ENCODE data around the gene AGXT. TPM values are rescaled to one million over a fixed set of nuclear protein-coding genes. Genes with fewer than 3 reads are reported as not detected.
A peak's percentile ranks its signal among the peaks of the same experiment; 100 is the strongest.

The AGXT gene
- total and polyA plus RNA-seq, 8 donors, result not detected

DNA sequence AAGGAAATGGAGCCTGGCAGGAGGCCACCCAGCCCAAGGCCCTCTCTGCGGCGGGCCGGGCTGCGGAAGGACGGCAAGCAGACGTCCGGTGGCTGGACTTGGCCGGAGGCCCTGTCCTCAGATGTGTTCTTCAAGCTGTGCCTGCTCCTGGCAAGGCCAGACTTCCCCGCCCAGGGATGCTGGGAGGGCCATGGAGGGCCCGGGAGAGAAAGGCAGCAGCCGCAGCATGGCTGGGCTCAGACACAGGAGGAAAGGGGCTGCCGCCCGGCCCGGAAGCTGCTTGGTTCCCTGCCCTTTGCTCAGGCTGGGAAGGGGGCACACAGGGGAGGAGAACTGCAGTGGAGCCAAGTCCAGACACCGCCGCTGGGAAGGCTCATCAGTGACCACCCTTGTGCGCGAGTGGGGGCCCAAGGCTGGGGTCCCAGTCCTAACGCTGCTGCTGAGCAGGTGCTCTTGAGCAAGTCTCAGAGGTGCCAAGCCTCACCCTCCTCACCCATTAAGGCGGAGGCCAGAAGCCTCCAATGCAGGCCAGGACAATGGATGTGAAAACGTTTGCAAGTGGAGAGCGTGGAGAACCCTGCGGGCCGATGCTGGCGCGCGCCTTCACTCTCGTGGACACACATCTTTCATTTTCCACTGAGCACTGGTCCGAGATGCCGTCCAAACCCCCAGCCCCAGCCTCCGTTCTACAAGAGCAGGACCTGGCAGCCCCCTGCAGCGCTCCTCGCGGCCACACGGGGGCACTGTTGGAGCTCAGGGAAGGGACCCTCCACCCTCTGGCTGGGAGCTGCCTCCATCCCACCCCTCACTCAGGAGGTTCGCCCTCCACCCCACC, 45.4 kb downstream of the AGXT start:
- TF ChIP-seq POLR2A (IDR thresholded peaks at IDR 0.05), result no peak
- no peak for TF ChIP-seq EP300 (IDR thresholded peaks at IDR 0.05)
- TF ChIP-seq, protein P1, sequence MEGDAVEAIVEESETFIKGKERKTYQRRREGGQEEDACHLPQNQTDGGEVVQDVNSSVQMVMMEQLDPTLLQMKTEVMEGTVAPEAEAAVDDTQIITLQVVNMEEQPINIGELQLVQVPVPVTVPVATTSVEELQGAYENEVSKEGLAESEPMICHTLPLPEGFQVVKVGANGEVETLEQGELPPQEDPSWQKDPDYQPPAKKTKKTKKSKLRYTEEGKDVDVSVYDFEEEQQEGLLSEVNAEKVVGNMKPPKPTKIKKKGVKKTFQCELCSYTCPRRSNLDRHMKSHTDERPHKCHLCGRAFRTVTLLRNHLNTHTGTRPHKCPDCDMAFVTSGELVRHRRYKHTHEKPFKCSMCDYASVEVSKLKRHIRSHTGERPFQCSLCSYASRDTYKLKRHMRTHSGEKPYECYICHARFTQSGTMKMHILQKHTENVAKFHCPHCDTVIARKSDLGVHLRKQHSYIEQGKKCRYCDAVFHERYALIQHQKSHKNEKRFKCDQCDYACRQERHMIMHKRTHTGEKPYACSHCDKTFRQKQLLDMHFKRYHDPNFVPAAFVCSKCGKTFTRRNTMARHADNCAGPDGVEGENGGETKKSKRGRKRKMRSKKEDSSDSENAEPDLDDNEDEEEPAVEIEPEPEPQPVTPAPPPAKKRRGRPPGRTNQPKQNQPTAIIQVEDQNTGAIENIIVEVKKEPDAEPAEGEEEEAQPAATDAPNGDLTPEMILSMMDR (IDR thresholded peaks at IDR 0.05), result peak in 5 of 7 experiments; percentile 59 to 92 (median 78)
- intact Hi-C loops (cut with DNase I; ENCODE audit: low total_unique reads), result no loop called here

GRCh38 chr2:240914645-240915525, 46.3 kb downstream of the AGXT start:
- DNase-seq, result no peak
- Histone ChIP-seq H3K9me3 (no peaks in the 10 kb centered on the region), H3K4me3 (no peak overlapping the region), H3K36me3 (no peaks in the 10 kb centered on the region), H3K27me3 (peaks cover 0 to 62% (median 27%) of the 10 kb centered on the region in 3 donors), H3K4me1 (peaks cover 18 to 51% (median 40%) of the 10 kb centered on the region in 4 donors), H3K27ac (no peak overlapping the region)
- intact Hi-C loops (cut with DNase I; ENCODE audit: low total_unique reads), result no loop called here
- TF ChIP-seq EP300 (IDR thresholded peaks at IDR 0.05), result no peak
- no peak for TF ChIP-seq POLR2A (IDR thresholded peaks at IDR 0.05)
- TF ChIP-seq, protein P1 (IDR thresholded peaks at IDR 0.05), result peak in 2 of 7 experiments; percentile 0 to 24
- no peak for TF ChIP-seq POLR2AphosphoS5 (IDR thresholded peaks at IDR 0.05)
- 50 to 70% (median 57%) methylated on average over 10 to 25 of the region's 25 CpGs for WGBS, 5 donors

More for the DNA sequence above, 45.4 kb downstream of the AGXT start:
- peak; percentile 70 to 83 for DNase-seq
- H3K36me3 ChIP-seq, result no peaks in the 10 kb centered on the region
- H3K4me1 ChIP-seq, result peaks cover 18 to 57% (median 43%) of the 10 kb centered on the region in 4 donors
- peak overlapping the region in 3 of 5 donors; percentile 42 to 45 (median 42) for H3K27ac ChIP-seq
- WGBS, 5 donors, result 24 to 34% (median 30%) methylated on average over 16 to 36 of the region's 36 CpGs
- peaks cover 0 to 69% (median 27%) of the 10 kb centered on the region in 3 donors for H3K27me3 ChIP-seq
- no peaks in the 10 kb centered on the region for H3K9me3 ChIP-seq
- H3K4me3 ChIP-seq, result no peak overlapping the region

- DNase-seq, result no peak
- peak overlapping the region in 1 of 4 donors; percentile 16 for H3K4me3 ChIP-seq
- H3K27me3 ChIP-seq, result peaks cover 0 to 57% (median 27%) of the 10 kb centered on the region in 3 donors
- no peaks in the 10 kb centered on the region for H3K9me3 ChIP-seq
- 32 to 39% (median 35%) methylated on average over 24 to 34 of the region's 34 CpGs for WGBS, 5 donors
- TF ChIP-seq EP300 (IDR thresholded peaks at IDR 0.05), result no peak
- TF ChIP-seq POLR2AphosphoS5 (IDR thresholded peaks at IDR 0.05), result no peak
- TF ChIP-seq, protein P1 (IDR thresholded peaks at IDR 0.05), result no peak
- no peak for TF ChIP-seq POLR2A (IDR thresholded peaks at IDR 0.05)
- no peaks in the 10 kb centered on the region for H3K36me3 ChIP-seq
- intact Hi-C loops (cut with DNase I; ENCODE audit: low total_unique reads), result no loop called here
- H3K27ac ChIP-seq, result peak overlapping the region in 2 of 5 donors; percentile 29 to 45
- H3K4me1 ChIP-seq, result peaks cover 18 to 51% (median 40%) of the 10 kb centered on the region in 4 donors
Observed at GRCh38 chr2:240915526-240916341, 47.1 kb downstream of the AGXT start.
